SK-N-MC (cell line): ENCODE results near the gene ZP3.
"Not testable (repeated sequence)": the region's sequence is repeated elsewhere in the genome, so short reads cannot be mapped to it uniquely, and the experiment has no call there.

Experiments
- DNase-seq: peaks from one replicate; pipeline ENCODE4 v3.0.0-alpha.2; 2011; ENCODE audit warnings: low read depth, low spot score
- H3K27ac ChIP-seq: fragments of 200-600 bp; sonication (generic); 2 replicates; pipeline ENCODE4 v1.5.1; 2016; ENCODE audit warnings: mixed run types
- H3K36me3 ChIP-seq: fragments of 200-600 bp; sonication (generic); 2 replicates; pipeline ENCODE4 v1.6.1; 2017; ENCODE audit warnings: antibody characterized with exemption, low read length, mixed read lengths; ENCODE audit not compliant: insufficient read depth
- H3K4me3 ChIP-seq: fragments of 200-600 bp; sonication (generic); 2 replicates; pipeline ENCODE4 v1.5.1; 2016
- H3K9ac ChIP-seq: fragments of 200-600 bp; sonication (generic); 2 replicates; pipeline ENCODE4 v1.8.0; 2017; ENCODE audit warnings: mixed run types, mixed read lengths; ENCODE audit not compliant: insufficient read length
- H3K9me3 ChIP-seq: fragments of 200-600 bp; sonication (generic); 2 replicates; pipeline ENCODE4 v1.6.1; 2017; ENCODE audit warnings: low read depth, mild to moderate bottlenecking, antibody characterized with exemption, low read length, moderate library complexity, mixed read lengths

The ZP3 gene

GRCh38 chr7:76486618-76487017 lies 61.9 kb downstream of the ZP3 start:
- H3K36me3 ChIP-seq, H3K4me3 ChIP-seq, H3K27ac ChIP-seq, H3K9ac ChIP-seq, H3K9me3 ChIP-seq, DNase-seq: not testable (repeated sequence)

DNA sequence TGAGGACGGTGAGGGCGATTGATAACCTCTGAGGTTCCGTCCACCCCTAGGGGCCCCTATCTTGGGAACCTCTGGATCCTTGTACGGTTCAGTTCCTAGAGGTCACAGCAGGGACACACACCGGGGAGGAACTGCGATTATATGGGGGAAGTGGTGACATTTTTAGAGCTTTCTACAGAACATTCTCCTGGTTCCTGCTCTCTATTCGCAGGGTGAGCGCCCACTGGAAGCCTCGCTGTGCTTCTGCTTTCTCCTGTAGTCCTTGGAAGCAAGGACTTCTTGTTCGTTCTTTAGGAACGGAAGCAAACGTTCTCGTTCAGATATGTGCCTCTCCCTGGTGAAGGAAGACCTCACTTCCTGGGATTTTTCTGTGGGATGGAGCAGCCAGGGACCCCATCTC lies 63.2 kb downstream of the ZP3 start:
- H3K9ac ChIP-seq, H3K4me3 ChIP-seq, DNase-seq, H3K9me3 ChIP-seq, H3K36me3 ChIP-seq, H3K27ac ChIP-seq: not testable (repeated sequence)
